Retinal pigment epithelial cell (primary cell): ENCODE data around the gene SHC2.

ENCODE experiments used
- DNase-seq: peaks from one replicate; pipeline ENCODE4 v3.0.0-alpha.2; 2010; ENCODE audit warnings: low read depth
- H3K4me3 ChIP-seq: 2 replicates; pipeline ENCODE4 v1.5.1; 2011; ENCODE audit warnings: mild to moderate bottlenecking, low read length, control low read depth, moderate library complexity
- TF ChIP-seq, protein P1 (sequence below): conservative IDR thresholded peaks from 2 replicates; pipeline ENCODE4 v1.5.1; 2011; ENCODE audit warnings: low read depth, low read length, control low read depth, inconsistent platforms

Gene SHC2, protein sequence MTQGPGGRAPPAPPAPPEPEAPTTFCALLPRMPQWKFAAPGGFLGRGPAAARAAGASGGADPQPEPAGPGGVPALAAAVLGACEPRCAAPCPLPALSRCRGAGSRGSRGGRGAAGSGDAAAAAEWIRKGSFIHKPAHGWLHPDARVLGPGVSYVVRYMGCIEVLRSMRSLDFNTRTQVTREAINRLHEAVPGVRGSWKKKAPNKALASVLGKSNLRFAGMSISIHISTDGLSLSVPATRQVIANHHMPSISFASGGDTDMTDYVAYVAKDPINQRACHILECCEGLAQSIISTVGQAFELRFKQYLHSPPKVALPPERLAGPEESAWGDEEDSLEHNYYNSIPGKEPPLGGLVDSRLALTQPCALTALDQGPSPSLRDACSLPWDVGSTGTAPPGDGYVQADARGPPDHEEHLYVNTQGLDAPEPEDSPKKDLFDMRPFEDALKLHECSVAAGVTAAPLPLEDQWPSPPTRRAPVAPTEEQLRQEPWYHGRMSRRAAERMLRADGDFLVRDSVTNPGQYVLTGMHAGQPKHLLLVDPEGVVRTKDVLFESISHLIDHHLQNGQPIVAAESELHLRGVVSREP

DNA sequence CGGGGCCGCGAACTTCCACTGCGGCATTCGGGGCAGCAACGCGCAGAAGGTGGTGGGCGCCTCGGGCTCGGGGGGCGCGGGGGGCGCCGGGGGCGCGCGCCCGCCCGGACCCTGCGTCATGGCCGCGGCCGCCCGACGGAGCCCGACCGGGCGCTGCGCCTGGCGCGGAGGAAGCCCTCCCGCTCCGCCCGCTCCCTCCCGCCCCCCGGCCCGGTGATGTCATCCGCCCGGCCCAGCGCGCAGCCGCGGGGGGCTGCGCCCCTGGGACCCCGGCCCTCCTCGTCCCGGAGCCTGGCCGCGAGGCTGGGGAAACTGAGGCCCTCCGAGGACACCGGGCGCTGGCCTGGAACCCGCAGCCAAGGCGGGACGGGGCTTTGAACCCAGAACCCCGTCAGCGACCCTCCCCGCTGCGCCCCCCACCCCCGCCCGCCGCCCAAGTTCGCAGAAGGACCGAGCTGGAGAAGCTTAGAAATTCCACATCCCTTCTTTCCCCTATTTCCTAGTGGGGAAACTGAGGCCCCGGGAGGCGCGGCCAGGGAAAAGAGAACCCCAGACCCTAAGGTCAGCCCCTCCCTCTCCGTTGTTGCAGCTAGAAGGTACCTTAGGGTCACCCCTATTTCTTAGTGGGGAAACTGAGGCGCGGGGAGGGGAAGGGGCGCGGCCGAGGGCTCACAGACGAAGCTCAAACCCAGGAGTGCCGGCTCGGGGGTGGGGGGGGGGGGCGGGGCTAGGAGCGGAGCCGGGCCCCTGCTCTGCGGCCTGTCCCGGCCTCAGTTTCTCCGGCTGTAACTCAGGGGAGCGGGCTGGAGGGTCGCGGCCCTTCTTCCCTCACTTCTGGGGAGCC lies at the start of gene SHC2:
Gene SHC2 (minus strand): TSS at position 157 of the 844 bp plus-strand sequence. CDS start 37 bp downstream, at position 120.
- no peak for DNase-seq
- TF ChIP-seq, protein P1, sequence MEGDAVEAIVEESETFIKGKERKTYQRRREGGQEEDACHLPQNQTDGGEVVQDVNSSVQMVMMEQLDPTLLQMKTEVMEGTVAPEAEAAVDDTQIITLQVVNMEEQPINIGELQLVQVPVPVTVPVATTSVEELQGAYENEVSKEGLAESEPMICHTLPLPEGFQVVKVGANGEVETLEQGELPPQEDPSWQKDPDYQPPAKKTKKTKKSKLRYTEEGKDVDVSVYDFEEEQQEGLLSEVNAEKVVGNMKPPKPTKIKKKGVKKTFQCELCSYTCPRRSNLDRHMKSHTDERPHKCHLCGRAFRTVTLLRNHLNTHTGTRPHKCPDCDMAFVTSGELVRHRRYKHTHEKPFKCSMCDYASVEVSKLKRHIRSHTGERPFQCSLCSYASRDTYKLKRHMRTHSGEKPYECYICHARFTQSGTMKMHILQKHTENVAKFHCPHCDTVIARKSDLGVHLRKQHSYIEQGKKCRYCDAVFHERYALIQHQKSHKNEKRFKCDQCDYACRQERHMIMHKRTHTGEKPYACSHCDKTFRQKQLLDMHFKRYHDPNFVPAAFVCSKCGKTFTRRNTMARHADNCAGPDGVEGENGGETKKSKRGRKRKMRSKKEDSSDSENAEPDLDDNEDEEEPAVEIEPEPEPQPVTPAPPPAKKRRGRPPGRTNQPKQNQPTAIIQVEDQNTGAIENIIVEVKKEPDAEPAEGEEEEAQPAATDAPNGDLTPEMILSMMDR = no peak
- peak within 1 kb of the TSS; percentile 66 for H3K4me3 ChIP-seq

GRCh38 chr19:508204-509150 lies 47.6 kb upstream of the SHC2 start:
- TF ChIP-seq, protein P1 = no peak
- H3K4me3 ChIP-seq = peak overlapping the region; percentile 83
- no peak for DNase-seq

GRCh38 chr19:507286-508203 lies 46.7 kb upstream of the SHC2 start, which contains the start of gene TPGS1:
TPGS1 (plus strand) TSS chr19:507497; CDS start chr19:507507, 10 bp downstream.
- TF ChIP-seq, protein P1 = no peak
- H3K4me3 ChIP-seq = peak within 1 kb of the TSS; percentile 83
- peak; percentile 99 for DNase-seq

DNA sequence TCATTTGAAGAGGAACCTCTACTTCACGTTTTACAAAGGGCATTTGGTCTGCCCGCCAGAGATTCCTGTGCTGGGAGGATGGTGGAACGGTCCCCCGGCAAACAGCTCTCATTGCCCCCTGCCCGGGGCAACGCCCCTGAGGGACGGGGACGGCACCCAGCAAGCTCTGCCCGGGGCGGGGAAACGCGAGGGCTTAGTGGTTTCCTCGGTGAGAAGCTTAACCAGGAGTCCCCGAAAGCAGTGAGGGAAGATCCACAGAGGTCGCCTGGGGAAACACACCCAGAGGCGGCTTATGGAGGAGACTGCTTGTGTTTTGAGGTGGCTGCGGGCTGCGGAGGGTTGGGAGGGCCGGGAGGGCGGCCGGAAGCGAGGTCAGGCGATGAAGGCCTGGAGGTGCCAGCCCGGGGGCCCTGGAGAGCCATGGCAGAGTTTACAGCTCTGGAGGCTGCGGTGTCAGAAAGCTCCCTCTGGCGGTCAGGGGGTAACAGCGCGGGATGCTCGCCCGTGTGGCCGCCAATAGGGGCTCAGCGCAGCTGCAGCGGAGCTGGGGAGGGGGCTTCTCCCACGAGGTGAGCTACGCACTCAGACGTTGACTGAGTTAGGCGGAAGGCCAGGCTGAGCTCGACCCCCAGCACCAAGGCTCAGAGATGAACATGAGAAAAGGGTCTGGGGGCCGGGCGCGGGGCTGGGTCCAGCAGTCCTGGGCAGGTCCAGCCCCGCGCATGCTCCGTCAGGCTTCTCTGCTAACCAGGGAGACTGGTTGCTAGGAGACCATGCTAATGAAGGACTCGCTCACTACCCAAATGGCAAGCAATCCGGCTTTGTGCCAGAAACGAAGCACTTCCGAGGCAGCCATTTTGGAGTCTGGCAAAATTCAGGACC lies 45.8 kb upstream of the SHC2 start:
- no peak for DNase-seq
- TF ChIP-seq, protein P1 = peak; percentile 91
- peak overlapping the region; percentile 83 for H3K4me3 ChIP-seq

DNA sequence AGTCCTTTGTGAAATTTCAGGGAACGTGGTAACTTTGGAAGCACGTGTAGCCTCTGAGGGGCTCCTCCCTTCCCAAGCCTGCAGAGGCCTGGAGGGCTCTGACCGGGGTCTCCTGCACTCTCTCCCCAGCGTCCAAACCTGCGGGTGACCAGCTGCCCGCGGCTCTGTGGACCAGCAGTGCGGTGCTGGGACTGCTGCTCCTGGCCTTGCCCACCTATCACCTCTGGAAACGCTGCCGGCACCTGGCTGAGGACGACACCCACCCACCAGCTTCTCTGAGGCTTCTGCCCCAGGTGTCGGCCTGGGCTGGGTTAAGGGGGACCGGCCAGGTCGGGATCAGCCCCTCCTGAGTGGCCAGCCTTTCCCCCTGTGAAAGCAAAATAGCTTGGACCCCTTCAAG lies 43.8 kb upstream of the SHC2 start:
- no peak for DNase-seq
- TF ChIP-seq, protein P1 = no peak
- no peak overlapping the region for H3K4me3 ChIP-seq
